ENCODE data around the gene BLVRA. TPM values are rescaled to one million over a fixed set of nuclear protein-coding genes. Genes with fewer than 3 reads are reported as not detected.
"Not testable (repeated sequence)": the region's sequence is repeated elsewhere in the genome, so short reads cannot be mapped to it uniquely, and the experiment has no call there.

BLVRA gene
- polyA plus RNA-seq, 3 donors = 24.3 to 92.0 (median 74.7) TPM

DNA sequence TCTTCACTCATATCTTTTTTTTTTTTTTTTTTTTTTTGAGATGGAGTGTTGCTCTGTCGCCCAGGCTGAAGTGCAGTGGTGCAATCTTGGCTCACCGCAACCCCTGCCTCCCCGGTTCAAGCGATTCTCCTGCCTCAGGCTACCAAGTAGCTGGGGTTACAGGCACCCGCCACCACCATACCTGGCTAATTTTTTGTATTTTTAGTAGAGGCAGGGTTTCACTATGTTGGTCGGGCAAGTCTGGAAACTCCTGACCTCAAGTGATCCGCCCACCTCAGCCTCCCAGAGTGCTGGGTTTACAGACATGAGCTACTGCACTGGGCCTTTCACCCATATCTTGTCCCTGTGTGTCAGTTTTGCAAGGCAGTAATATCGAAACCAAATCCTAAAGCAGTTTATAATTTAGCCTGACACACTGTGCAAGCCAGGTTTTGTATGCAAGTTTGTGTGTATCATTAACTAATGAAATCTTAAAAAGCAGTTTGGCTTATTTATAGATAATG lies 26.2 kb downstream of the BLVRA start:
- not testable (repeated sequence) for H3K27ac ChIP-seq (ENCODE audit: low read depth, low read length)
- 72 to 84% (median 73%) methylated on average over 8 of the region's 8 CpGs for WGBS, 3 donors

- H3K27ac ChIP-seq (ENCODE audit: low read depth, low read length) = no peak overlapping the region
- 58 to 74% (median 64%) methylated on average over 2 of the region's 2 CpGs for WGBS, 3 donors
These were observed 26.9 kb downstream of the BLVRA start for GRCh38 chr7:43785420-43785819.

DNA sequence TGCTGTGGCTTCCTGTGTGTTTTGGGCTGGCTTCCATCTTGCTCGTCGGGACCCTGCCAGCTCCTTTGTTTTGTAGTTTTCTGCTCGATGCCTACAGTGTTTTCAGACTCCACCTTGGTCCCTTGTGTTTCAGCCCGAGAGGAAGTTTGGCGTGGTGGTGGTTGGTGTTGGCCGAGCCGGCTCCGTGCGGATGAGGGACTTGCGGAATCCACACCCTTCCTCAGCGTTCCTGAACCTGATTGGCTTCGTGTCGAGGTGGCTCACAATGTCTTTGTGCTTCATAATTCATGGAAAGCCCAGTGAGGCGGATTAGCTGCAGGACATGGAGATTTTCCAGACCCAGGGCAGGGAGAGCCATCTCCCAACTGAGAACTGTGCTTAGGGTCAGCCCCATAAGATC lies 29.3 kb downstream of the BLVRA start:
- 90 to 94% (median 93%) methylated on average over 14 of the region's 14 CpGs for WGBS, 3 donors
- H3K27ac ChIP-seq (ENCODE audit: low read depth, low read length) = no peak overlapping the region

DNA sequence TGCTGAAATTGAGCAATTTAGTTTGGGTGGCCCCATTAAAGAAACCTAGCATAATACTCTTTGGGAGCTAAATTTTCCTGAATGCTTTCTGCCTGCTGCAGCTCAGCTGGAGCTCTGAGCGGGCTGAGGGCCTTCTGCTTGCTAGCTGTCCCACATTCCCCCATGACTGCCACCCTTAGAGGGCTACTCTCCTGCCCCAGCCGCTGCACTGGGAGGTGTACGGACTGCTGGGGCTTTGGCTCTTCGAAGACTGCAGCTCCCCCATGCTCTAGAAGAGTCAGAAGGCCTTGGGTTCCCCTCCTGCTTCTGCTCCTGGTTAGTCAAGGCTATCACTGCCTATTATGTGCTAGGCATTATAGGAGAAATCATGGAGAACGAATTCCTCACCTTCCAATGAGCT lies 31.5 kb downstream of the BLVRA start:
- H3K27ac ChIP-seq (ENCODE audit: low read depth, low read length) = no peak overlapping the region
- WGBS, 3 donors = 93 to 99% (median 96%) methylated on average over 5 of the region's 5 CpGs

- no peak overlapping the region for H3K27ac ChIP-seq (ENCODE audit: low read depth, low read length)
- 94 to 96% (median 94%) methylated on average over 5 of the region's 5 CpGs for WGBS, 3 donors
These were observed 32.4 kb downstream of the BLVRA start for GRCh38 chr7:43790834-43791233.

GRCh38 chr7:43791665-43792064 lies 33.2 kb downstream of the BLVRA start:
- H3K27ac ChIP-seq (ENCODE audit: low read depth, low read length) = no peak overlapping the region

DNA sequence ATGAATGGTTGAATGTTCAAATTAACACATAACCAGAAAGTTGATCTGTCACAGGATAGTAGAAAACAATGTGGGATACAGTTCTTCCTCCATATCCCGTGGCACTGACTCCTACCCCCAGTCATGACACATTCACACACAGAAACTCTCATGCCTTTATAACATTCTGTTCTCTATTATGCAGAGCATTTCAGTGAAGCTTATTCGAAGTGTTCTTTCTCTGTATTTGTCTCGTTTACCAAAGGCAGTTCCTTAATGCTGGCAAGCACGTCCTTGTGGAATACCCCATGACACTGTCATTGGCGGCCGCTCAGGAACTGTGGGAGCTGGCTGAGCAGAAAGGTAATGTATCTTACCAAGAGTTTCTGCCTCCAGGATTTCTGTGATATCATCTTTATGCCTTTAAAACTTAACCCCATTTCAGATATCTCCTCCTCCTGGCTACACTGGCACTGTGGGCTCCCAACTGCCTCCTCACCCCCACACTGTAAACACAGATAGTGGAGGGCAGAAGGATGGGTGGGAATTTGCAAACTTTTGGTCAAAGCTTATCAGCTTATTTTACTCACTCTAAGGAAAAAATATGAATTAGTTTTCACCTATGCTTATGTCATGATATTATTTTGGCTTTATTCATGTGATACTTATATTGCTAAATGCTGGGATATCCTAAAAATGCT lies 34.1 kb downstream of the BLVRA start:
- H3K27ac ChIP-seq (ENCODE audit: low read depth, low read length) = no peak overlapping the region
- 69 to 84% (median 78%) methylated on average over 6 of the region's 6 CpGs for WGBS, 3 donors

More at GRCh38 chr7:43791665-43792064, 33.2 kb downstream of the BLVRA start:
- WGBS, 3 donors = 17 to 35% (median 26%) methylated on average over 4 of the region's 4 CpGs

- no peak overlapping the region for H3K27ac ChIP-seq (ENCODE audit: low read depth, low read length)
- WGBS, 3 donors = 80 to 88% (median 85%) methylated on average over 4 of the region's 4 CpGs
These were observed 41.1 kb downstream of the BLVRA start for GRCh38 chr7:43799605-43800004.

DNA sequence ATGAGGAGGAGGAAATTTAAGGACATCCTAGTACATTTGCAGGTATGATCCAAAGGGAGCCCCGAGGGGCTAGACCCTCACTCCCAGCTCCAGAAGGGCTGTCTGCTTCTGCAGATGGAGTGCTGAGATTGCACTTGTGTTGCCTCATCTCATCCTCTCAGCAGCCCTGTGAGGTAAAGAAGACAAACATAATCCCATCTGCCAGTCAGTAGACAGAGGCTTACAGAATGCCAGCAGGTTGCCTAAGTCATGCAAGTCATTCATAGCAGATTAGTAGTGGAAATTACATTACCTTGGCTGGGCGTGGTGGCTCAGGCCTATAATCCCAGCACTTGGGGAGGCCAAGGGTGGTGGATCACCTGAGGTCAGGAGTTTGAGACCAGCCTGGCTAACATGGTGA lies 45.4 kb downstream of the BLVRA start:
- no peak overlapping the region for H3K27ac ChIP-seq (ENCODE audit: low read depth, low read length)
- 72 to 93% (median 86%) methylated on average over 2 of the region's 2 CpGs for WGBS, 3 donors

GRCh38 chr7:43808410-43808809 lies 49.9 kb downstream of the BLVRA start:
- no peak overlapping the region for H3K27ac ChIP-seq (ENCODE audit: low read depth, low read length)
- 84 to 85% (median 84%) methylated on average over 11 of the region's 11 CpGs for WGBS, 3 donors

DNA sequence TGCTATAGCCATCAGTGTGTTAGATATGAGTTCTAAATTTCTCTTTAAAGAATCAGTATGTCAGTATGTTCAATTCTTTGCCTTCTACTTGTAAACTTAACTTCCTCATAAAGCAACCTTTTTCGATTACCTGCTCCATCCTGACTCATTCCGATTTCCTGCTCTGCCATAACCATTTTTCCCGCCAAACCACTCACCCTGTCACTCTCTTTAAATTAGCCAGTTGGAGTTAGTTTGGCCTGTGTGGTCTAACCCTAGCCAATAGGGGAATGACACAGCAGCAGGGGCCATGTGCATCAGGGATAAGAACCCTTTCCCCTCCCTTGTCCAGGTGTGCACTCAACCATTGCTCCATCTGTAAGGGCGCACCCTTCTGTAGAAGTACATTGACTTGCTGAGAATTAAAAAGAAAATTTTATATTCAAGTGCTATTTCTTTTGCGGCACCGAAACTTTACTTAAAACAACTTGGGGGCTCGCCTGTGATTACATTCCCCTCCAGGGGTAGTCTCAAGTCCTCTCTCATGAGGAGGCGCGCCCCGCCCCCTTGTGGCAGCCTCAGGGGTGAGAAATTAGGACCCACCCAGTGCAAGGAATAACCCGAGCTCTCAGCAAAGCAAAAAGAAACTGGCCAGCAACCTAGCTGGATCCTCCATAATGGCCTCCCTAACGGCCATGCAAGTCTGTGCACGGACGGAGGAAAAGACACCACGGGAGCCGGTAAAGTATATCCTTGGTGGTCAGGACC lies 51.9 kb downstream of the BLVRA start:
- not testable (repeated sequence) for H3K27ac ChIP-seq (ENCODE audit: low read depth, low read length)
- WGBS, 3 donors = 83 to 88% (median 86%) methylated on average over 16 of the region's 16 CpGs

DNA sequence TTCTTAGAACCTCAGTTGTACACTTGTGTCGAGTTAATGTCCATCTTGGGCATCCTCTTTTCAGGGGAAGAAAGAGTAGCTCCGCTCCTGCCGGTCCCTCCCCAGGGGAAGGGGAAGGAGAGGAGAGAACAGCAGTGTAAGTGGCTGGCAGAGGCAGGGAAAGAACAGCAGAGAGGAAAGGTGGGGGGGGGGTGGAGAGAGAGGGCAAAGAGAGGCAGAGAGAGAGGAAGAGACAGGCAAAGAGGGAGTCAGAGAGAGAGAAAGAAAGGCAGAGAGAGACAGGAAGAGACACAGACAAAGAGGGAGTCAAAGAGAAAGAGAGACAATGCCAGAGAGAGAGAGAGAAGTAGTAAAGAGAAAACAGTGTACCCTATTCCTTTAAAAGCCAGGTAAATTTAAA lies 56.9 kb downstream of the BLVRA start:
- H3K27ac ChIP-seq (ENCODE audit: low read depth, low read length) = no peak overlapping the region
- WGBS, 3 donors = 51 to 64% (median 55%) methylated on average over 3 of the region's 3 CpGs

- 57 to 69% (median 62%) methylated on average over 2 of the region's 2 CpGs for WGBS, 3 donors
These were observed 57.7 kb downstream of the BLVRA start for GRCh38 chr7:43816046-43816797.

GRCh38 chr7:43823425-43823824 lies 64.9 kb downstream of the BLVRA start:
- 93 to 97% (median 95%) methylated on average over 7 of the region's 7 CpGs for WGBS, 3 donors
- not testable (repeated sequence) for H3K27ac ChIP-seq (ENCODE audit: low read depth, low read length)

More at GRCh38 chr7:43816046-43816797, 57.7 kb downstream of the BLVRA start:
- not testable (repeated sequence) for H3K27ac ChIP-seq (ENCODE audit: low read depth, low read length)

DNA sequence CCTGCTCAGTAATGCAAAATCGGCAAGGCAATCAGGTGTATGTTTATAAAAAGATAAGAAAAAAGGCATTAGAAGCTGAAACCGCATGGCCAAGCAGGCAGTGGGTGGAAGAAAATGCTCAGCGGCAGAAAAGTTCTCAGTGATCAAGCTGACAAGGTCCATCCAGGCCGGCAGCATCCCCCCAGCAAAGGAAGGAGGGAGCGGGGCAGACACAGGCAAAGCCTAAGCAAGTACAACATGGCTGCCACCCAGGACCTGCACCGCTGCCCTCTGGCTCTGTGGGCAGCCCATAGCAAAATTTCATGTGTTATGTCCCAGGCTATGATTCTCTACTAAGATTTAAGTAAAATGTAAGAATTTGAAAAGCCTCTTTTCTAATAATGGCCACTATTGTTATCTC lies 65.5 kb downstream of the BLVRA start:
- H3K27ac ChIP-seq (ENCODE audit: low read depth, low read length) = no peak overlapping the region
- WGBS, 3 donors = 71 to 77% (median 76%) methylated on average over 6 of the region's 6 CpGs

- H3K27ac ChIP-seq (ENCODE audit: low read depth, low read length) = not testable (repeated sequence)
- WGBS, 3 donors = 63 to 79% (median 64%) methylated on average over 12 of the region's 12 CpGs
These were observed 66.0 kb downstream of the BLVRA start for GRCh38 chr7:43824513-43824912.

GRCh38 chr7:43824963-43825362 lies 66.5 kb downstream of the BLVRA start:
- WGBS, 3 donors = 28 to 36% (median 35%) methylated on average over 1 of the region's 1 CpG
- no peak overlapping the region for H3K27ac ChIP-seq (ENCODE audit: low read depth, low read length)

- 59 to 73% (median 61%) methylated on average over 5 of the region's 5 CpGs for WGBS, 3 donors
- no peak overlapping the region for H3K27ac ChIP-seq (ENCODE audit: low read depth, low read length)
These were observed 66.9 kb downstream of the BLVRA start for GRCh38 chr7:43825391-43825808.

- H3K27ac ChIP-seq (ENCODE audit: low read depth, low read length) = not testable (repeated sequence)
These were observed 72.4 kb downstream of the BLVRA start for GRCh38 chr7:43830917-43831316.

All from adipose tissue (tissue), 3 donors.